ENCODE measurements around the gene L3MBTL4.

L3MBTL4 gene

DNA sequence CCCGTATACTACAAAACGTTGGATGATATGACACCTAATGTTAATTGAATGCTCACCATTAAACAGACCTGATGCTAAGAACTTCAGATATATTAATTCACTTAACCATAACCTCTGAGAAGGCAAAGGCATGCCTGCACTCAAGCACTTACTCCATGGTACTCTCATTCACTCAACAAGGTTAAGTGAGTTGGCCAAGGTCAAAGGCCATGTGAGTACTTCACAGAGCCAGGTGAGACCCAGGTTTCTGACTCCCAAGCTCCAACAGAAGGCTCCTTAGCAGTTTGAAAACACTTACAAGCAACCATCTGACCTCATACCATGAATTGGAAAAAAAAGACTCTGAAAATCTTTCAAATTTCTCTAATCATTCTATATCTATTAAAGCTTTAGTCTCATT lies 198.8 kb downstream of the L3MBTL4 start:
- Histone ChIP-seq H3K9ac (ENCODE audit: low read length) (no peak overlapping the region), H3K4me1 (ENCODE audit: control insufficient read depth, insufficient read depth, low read length) (peaks cover 3% of the 10 kb centered on the region), H3K9me3 (ENCODE audit: control insufficient read depth, low read length) (no peaks in the 10 kb centered on the region), H3K4me3 (ENCODE audit: low read length) (no peak overlapping the region), H3K27me3 (ENCODE audit: control insufficient read depth, insufficient read depth, low read length) (no peaks in the 10 kb centered on the region), H3K36me3 (ENCODE audit: control insufficient read depth, insufficient read depth, low read length) (no peaks in the 10 kb centered on the region)

DNA sequence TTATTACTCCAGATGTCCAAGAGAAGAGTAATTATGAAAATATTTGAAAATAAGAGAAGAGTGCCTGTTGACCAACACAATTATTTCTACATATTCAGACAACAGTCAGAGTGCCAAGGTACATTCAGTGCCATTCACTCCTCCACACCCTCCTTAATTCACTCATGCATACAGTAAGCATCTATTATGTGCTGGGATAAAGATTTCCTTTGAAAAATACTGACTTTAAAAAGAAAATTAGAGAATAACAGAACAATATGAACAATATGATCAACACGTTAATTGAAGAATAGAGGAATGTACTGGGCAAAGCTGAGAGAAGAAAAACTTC lies 203.6 kb downstream of the L3MBTL4 start:
- Histone ChIP-seq H3K9me3 (ENCODE audit: control insufficient read depth, low read length) (no peaks in the 10 kb centered on the region), H3K4me1 (ENCODE audit: control insufficient read depth, insufficient read depth, low read length) (peaks cover 11% of the 10 kb centered on the region), H3K9ac (ENCODE audit: low read length) (no peak overlapping the region), H3K27me3 (ENCODE audit: control insufficient read depth, insufficient read depth, low read length) (no peaks in the 10 kb centered on the region), H3K4me3 (ENCODE audit: low read length) (no peak overlapping the region), H3K36me3 (ENCODE audit: control insufficient read depth, insufficient read depth, low read length) (no peaks in the 10 kb centered on the region)

DNA sequence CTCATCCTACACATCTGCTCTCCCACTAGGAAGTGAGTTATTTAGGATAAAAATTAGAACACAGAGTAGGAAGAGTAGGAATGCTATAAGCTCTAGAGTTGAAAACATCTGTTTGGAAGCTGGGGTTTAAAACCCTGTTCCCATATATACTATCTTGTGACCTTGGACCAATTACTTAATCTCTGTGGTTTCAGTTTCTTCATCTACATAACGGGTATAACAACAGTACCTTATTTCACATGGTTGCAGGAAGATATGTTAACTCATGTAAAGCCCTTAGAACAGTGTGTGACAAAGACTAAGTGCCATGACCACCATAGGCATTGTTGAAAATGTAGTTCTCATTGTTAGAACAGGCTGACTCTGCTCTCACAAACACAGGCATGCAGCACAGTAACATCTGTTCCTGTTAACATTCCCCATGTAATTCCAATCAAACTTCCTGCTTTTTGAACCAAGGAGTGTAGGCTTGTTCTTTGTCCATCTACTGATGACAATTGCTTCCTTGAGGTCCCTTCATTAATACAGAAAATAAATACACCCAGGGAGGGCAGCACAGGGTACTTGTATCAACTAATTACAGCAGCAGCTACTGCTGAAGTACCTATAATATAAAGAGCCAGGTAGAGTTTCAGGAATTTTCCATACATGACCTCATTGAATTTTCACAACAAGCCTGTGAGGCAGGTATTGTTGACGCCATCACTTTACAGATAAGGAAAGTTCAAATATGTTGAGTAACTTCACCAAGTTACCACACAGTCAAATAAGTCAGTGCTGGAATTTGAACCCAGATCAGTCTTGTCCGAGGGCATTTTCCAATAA lies 204.2 kb downstream of the L3MBTL4 start:
- Histone ChIP-seq H3K4me3 (ENCODE audit: low read length) (no peak overlapping the region), H3K4me1 (ENCODE audit: control insufficient read depth, insufficient read depth, low read length) (peaks cover 11% of the 10 kb centered on the region), H3K27me3 (ENCODE audit: control insufficient read depth, insufficient read depth, low read length) (no peaks in the 10 kb centered on the region), H3K36me3 (ENCODE audit: control insufficient read depth, insufficient read depth, low read length) (no peaks in the 10 kb centered on the region), H3K9ac (ENCODE audit: low read length) (no peak overlapping the region), H3K9me3 (ENCODE audit: control insufficient read depth, low read length) (no peaks in the 10 kb centered on the region)

DNA sequence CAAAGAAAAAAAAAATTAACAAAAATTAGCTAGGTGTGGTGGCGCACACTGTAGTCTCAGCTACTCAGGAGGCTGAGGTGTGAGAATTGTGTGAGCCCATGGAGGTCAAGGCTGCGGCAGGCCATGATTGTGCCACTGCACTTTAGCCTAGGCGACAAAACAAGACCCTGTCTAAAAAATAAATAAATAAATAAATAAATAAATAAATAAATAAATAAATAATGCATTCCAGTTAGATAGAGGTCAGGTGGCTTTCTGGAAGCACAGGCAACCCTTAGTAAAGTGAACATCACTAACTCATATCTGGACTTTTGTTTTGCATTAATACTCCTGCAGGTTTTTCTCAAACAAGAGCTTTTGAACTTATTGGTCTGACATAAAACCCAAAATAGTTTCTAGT lies 206.8 kb downstream of the L3MBTL4 start:
- H3K4me1 ChIP-seq (ENCODE audit: control insufficient read depth, insufficient read depth, low read length) = peaks cover 11% of the 10 kb centered on the region
- H3K36me3 ChIP-seq (ENCODE audit: control insufficient read depth, insufficient read depth, low read length) = no peaks in the 10 kb centered on the region
- no peaks in the 10 kb centered on the region for H3K9me3 ChIP-seq (ENCODE audit: control insufficient read depth, low read length)
- no peak overlapping the region for H3K9ac ChIP-seq (ENCODE audit: low read length)
- no peaks in the 10 kb centered on the region for H3K27me3 ChIP-seq (ENCODE audit: control insufficient read depth, insufficient read depth, low read length)
- no peak overlapping the region for H3K4me3 ChIP-seq (ENCODE audit: low read length)

DNA sequence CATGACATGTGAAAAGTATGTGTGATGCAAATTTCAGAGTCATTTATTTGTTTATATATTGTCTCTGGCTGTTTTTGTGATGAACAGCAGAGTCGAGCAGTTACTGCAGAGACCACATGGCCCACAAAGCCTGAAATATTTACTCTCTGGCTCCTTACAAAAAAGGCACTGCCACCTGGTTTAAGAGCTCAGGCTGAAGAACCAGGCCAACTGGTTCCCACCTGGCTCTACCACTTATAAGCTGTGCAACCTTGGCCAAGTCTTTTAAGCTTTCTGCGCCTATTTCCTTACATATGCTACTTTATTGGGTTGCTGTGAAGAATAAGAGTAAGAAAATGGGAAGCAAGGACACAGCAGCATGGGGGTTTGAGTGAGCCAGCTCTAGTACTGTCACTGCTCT lies 207.6 kb downstream of the L3MBTL4 start:
- H3K27me3 ChIP-seq (ENCODE audit: control insufficient read depth, insufficient read depth, low read length) = no peaks in the 10 kb centered on the region
- H3K4me3 ChIP-seq (ENCODE audit: low read length) = no peak overlapping the region
- no peaks in the 10 kb centered on the region for H3K9me3 ChIP-seq (ENCODE audit: control insufficient read depth, low read length)
- no peak overlapping the region for H3K9ac ChIP-seq (ENCODE audit: low read length)
- H3K36me3 ChIP-seq (ENCODE audit: control insufficient read depth, insufficient read depth, low read length) = no peaks in the 10 kb centered on the region
- peaks cover 11% of the 10 kb centered on the region for H3K4me1 ChIP-seq (ENCODE audit: control insufficient read depth, insufficient read depth, low read length)

DNA sequence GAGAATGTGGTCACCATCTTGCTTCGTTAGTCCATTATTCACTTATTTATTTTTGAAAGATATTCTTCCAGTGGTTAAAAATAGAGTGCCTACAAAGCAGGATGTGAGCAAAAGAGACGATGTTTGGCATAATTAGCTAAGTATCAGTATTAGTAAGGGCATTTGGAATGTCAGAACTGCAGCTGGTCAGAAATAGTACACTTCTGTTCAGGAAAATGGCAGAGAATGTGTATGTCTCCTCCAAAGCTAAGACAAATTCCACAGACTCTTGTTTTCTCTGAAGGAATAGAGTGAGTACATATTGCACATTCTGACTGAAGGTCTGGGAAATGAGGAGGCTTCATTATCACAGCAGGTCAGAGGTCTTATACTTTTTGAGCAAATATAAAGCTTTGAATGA lies 209.0 kb downstream of the L3MBTL4 start:
- no peak overlapping the region for H3K4me3 ChIP-seq (ENCODE audit: low read length)
- H3K4me1 ChIP-seq (ENCODE audit: control insufficient read depth, insufficient read depth, low read length) = peaks cover 6% of the 10 kb centered on the region
- H3K9ac ChIP-seq (ENCODE audit: low read length) = no peak overlapping the region
- no peaks in the 10 kb centered on the region for H3K36me3 ChIP-seq (ENCODE audit: control insufficient read depth, insufficient read depth, low read length)
- no peaks in the 10 kb centered on the region for H3K9me3 ChIP-seq (ENCODE audit: control insufficient read depth, low read length)
- H3K27me3 ChIP-seq (ENCODE audit: control insufficient read depth, insufficient read depth, low read length) = no peaks in the 10 kb centered on the region

DNA sequence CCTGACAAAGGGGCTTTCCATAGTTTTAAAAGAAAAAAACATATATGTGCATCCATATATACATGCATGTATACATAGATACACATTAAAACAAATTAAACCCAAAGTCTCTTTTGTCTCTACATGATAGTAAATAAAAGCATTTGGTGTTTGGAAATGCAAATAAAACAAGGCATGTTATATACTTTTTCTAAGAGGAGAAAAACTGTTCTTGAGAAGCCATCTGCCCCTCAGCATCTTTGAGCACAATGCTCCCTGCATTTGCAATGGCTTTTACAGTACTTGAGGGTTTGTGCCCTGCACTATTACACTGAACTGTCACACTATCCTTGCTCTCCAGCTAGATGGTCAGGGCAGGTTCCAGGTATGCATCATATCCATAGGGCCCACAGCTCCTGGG lies 210.2 kb downstream of the L3MBTL4 start:
- no peak overlapping the region for H3K4me3 ChIP-seq (ENCODE audit: low read length)
- no peaks in the 10 kb centered on the region for H3K9me3 ChIP-seq (ENCODE audit: control insufficient read depth, low read length)
- H3K4me1 ChIP-seq (ENCODE audit: control insufficient read depth, insufficient read depth, low read length) = no peaks in the 10 kb centered on the region
- H3K9ac ChIP-seq (ENCODE audit: low read length) = no peak overlapping the region
- no peaks in the 10 kb centered on the region for H3K27me3 ChIP-seq (ENCODE audit: control insufficient read depth, insufficient read depth, low read length)
- H3K36me3 ChIP-seq (ENCODE audit: control insufficient read depth, insufficient read depth, low read length) = no peaks in the 10 kb centered on the region

DNA sequence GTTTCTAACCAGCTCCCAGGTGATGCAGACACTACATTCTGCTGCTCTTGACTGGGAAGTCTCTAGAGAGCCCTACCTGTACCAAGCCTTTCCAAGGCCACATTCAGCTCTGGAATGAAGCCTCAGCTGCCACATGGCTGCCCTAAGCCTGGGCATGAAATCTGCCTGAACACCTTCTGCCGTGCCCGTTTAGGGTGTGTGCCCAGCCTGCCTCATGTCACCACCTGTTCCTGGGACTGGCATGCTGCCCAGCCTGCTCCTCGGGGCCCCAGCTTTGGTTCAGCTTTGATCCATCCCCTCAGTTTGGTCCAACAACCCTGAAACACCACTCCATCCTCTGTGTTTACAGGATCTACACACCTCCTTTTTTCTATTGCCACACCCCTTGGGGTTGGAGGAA lies 210.9 kb downstream of the L3MBTL4 start:
- no peaks in the 10 kb centered on the region for H3K4me1 ChIP-seq (ENCODE audit: control insufficient read depth, insufficient read depth, low read length)
- H3K36me3 ChIP-seq (ENCODE audit: control insufficient read depth, insufficient read depth, low read length) = no peaks in the 10 kb centered on the region
- no peak overlapping the region for H3K4me3 ChIP-seq (ENCODE audit: low read length)
- no peak overlapping the region for H3K9ac ChIP-seq (ENCODE audit: low read length)
- H3K27me3 ChIP-seq (ENCODE audit: control insufficient read depth, insufficient read depth, low read length) = no peaks in the 10 kb centered on the region
- H3K9me3 ChIP-seq (ENCODE audit: control insufficient read depth, low read length) = no peaks in the 10 kb centered on the region

DNA sequence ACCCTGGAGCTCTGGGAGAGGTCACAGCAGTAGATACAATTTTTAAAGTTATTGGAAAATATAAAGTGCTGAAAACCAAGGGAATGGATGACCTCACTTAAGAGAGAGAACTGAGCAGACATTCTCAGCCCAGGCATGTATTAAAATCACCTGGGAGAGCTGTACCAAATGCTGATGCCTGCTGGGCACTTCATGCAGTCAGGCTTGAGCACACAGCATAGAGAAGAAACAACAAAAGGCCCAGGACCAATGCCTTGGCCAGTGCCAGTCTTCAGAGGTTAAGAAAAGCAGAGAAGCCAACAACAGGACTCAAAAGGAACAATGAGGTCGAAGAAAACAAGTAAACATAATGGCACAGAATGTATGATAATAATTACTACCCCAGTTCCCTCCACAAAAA lies 211.8 kb downstream of the L3MBTL4 start:
- no peak overlapping the region for H3K4me3 ChIP-seq (ENCODE audit: low read length)
- H3K4me1 ChIP-seq (ENCODE audit: control insufficient read depth, insufficient read depth, low read length) = no peaks in the 10 kb centered on the region
- no peaks in the 10 kb centered on the region for H3K9me3 ChIP-seq (ENCODE audit: control insufficient read depth, low read length)
- no peaks in the 10 kb centered on the region for H3K36me3 ChIP-seq (ENCODE audit: control insufficient read depth, insufficient read depth, low read length)
- H3K9ac ChIP-seq (ENCODE audit: low read length) = no peak overlapping the region
- no peaks in the 10 kb centered on the region for H3K27me3 ChIP-seq (ENCODE audit: control insufficient read depth, insufficient read depth, low read length)

DNA sequence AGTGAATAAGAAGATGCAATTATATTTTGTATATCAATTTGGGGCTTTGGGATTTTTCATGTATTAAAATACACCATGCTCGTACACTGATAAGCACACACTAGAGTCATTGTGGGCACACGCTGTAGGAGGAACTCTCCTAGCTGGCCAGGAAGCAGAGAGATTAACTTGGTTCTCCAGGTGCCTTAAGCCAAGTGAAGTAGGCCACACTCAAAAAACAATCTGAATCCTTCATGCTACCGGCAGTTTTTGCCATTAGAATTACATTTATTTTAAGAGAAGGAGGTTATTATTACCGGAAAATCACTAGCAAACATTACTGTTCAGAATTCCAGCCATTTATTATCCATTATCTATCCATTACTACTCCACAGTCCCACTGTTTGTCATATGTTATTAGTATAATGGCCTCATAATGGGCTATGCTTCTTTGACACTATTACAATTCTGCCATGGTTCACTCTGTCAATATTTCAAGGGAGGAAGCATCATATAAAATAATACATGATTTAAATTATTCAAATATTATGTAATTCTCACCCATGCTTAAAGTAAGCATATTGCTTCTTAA lies 214.4 kb downstream of the L3MBTL4 start:
- no peak overlapping the region for H3K9ac ChIP-seq (ENCODE audit: low read length)
- no peaks in the 10 kb centered on the region for H3K9me3 ChIP-seq (ENCODE audit: control insufficient read depth, low read length)
- no peaks in the 10 kb centered on the region for H3K27me3 ChIP-seq (ENCODE audit: control insufficient read depth, insufficient read depth, low read length)
- no peaks in the 10 kb centered on the region for H3K4me1 ChIP-seq (ENCODE audit: control insufficient read depth, insufficient read depth, low read length)
- no peaks in the 10 kb centered on the region for H3K36me3 ChIP-seq (ENCODE audit: control insufficient read depth, insufficient read depth, low read length)
- H3K4me3 ChIP-seq (ENCODE audit: low read length) = no peak overlapping the region

DNA sequence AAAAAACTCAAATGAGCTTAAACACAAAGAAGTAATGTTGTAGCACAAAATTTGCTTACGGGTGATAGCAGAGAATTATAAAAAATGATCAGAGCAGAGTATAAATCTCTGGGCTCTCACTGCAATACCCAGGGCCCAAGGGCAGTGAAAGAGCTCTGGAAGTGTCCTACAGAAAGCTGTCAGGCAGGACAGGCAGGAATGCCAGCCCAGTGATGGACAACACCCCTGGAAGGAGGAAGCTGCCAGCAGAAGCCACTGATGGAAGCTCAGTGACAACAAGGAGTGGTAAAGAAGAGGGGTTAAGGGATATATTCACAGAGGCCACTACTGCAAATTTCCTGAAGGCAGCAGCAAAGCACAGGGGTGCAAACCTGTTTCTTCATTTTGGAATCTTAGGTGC lies 214.9 kb downstream of the L3MBTL4 start:
- Histone ChIP-seq H3K4me1 (ENCODE audit: control insufficient read depth, insufficient read depth, low read length) (no peaks in the 10 kb centered on the region), H3K36me3 (ENCODE audit: control insufficient read depth, insufficient read depth, low read length) (no peaks in the 10 kb centered on the region), H3K27me3 (ENCODE audit: control insufficient read depth, insufficient read depth, low read length) (no peaks in the 10 kb centered on the region), H3K4me3 (ENCODE audit: low read length) (no peak overlapping the region), H3K9ac (ENCODE audit: low read length) (no peak overlapping the region), H3K9me3 (ENCODE audit: control insufficient read depth, low read length) (no peaks in the 10 kb centered on the region)

DNA sequence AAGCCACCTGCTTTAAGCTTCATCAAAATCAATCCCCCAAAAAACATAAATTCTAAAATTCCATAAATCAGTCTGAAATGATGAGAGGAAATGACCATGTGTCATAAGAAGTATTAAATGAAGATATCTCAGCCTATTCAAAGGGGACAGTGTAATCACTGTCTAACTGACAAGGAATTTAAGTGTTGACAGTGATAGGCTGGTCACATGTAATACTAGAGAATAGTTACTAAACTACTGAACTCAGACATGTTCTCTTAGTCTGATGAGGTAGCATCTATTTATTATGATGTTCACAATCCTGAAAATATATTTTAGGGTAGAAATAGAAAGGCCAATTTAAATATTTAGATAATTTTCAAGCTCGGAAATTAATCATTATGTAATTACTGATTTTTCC lies 216.1 kb downstream of the L3MBTL4 start:
- Histone ChIP-seq H3K36me3 (ENCODE audit: control insufficient read depth, insufficient read depth, low read length) (no peaks in the 10 kb centered on the region), H3K9me3 (ENCODE audit: control insufficient read depth, low read length) (no peaks in the 10 kb centered on the region), H3K9ac (ENCODE audit: low read length) (no peak overlapping the region), H3K27me3 (ENCODE audit: control insufficient read depth, insufficient read depth, low read length) (no peaks in the 10 kb centered on the region), H3K4me1 (ENCODE audit: control insufficient read depth, insufficient read depth, low read length) (no peaks in the 10 kb centered on the region), H3K4me3 (ENCODE audit: low read length) (no peak overlapping the region)

DNA sequence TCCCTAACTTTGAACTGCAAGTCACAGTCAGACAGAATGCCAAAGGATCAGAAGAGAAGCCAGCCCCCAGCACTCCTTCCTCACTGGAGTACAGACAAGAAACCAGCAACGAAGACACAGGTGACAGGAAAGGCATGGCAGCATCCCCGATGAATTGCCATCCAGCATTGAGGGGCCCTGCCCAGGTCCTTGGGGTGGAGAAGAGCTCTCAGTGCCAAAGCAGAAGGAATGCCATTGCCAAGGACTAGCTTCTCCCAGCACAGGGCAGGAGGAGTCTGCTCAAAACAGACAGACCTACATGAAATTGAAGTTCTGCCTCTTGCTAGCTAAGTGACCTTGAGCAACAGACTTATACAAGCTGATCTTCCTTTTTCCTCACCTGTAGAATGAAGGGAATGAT lies 220.1 kb downstream of the L3MBTL4 start:
- Histone ChIP-seq H3K9ac (ENCODE audit: low read length) (no peak overlapping the region), H3K9me3 (ENCODE audit: control insufficient read depth, low read length) (no peaks in the 10 kb centered on the region), H3K36me3 (ENCODE audit: control insufficient read depth, insufficient read depth, low read length) (no peaks in the 10 kb centered on the region), H3K4me1 (ENCODE audit: control insufficient read depth, insufficient read depth, low read length) (no peaks in the 10 kb centered on the region), H3K27me3 (ENCODE audit: control insufficient read depth, insufficient read depth, low read length) (no peaks in the 10 kb centered on the region), H3K4me3 (ENCODE audit: low read length) (no peak overlapping the region)
